ENCODE results near the gene ARHGDIA.

- TF ChIP-seq SUZ12 (IDR thresholded peaks at IDR 0.05; ENCODE audit: extremely low read depth, insufficient read depth, insufficient read length): no peak
- TF ChIP-seq YY1 (IDR thresholded peaks at IDR 0.05; ENCODE audit: insufficient read depth, insufficient read length): no peak
- no peak for TF ChIP-seq ZNF274 (IDR thresholded peaks at IDR 0.05; ENCODE audit: low read depth, low read length)
These were observed 18.9 kb downstream of the ARHGDIA start for GRCh38 chr17:81852237-81852636.
